Panc1 (cell line): Measurements from ENCODE around the gene LRRC42.

Experiments used
- CTCF ChIP-seq: fragments of 450-650 bp; IDR thresholded peaks from 2 replicates; pipeline ENCODE4 v1.5.1; 2017; ENCODE audit warnings: mild to moderate bottlenecking
- POLR2AphosphoS5 ChIP-seq: IDR thresholded peaks from 2 replicates; pipeline ENCODE4 v1.6.1; 2012; ENCODE audit warnings: mild to moderate bottlenecking, low read depth, low read length, moderate library complexity
- REST ChIP-seq, 2 experiments: IDR thresholded peaks; 2 replicates each; pipeline ENCODE4 v1.6.1; 2011 to 2012; ENCODE audit warnings: low read depth in 2 of 2, control low read depth in 1 of 2, low read length in 1 of 2, mild to moderate bottlenecking in 1 of 2, moderate library complexity in 1 of 2; ENCODE audit not compliant: insufficient read depth in 1 of 2

GRCh38 chr1:53975861-53976260 is 29.7 kb downstream of the LRRC42 start:
- TF ChIP-seq CTCF, result no peak
- no peak for TF ChIP-seq POLR2AphosphoS5
- TF ChIP-seq REST (IDR thresholded peaks at IDR 0.05; ENCODE audit: insufficient read depth in 1 of 2, low read depth in 2 of 2, low read length in 1 of 2), result no peak
